A673 (cell line): ENCODE results near the gene PINLYP. TPM values are rescaled to one million over a fixed set of nuclear protein-coding genes. Genes with fewer than 3 reads are reported as not detected.

Experiments used
- BruUV-seq: library from RNA; stranded (reverse); fragments of 400-500 nt; replicated peaks from 2 replicates; lab custom pipeline; 2021; lab: Mats Ljungman, UMichigan
- CTCF ChIA-PET: fragments of 300-600 bp; sonication (Branson Sonifier 250); formaldehyde crosslinking; loops from one replicate; lab custom pipeline; 2022; ENCODE audit warnings: antibody characterized with exemption; lab: Charles Lee
- POLR2A ChIA-PET: fragments of 300-600 bp; sonication (Branson Sonifier 250); formaldehyde crosslinking; loops from one replicate; lab custom pipeline; 2022; ENCODE audit warnings: antibody characterized with exemption; ENCODE audit not compliant: low non-redundant PET; lab: Charles Lee
- DNase-seq: peaks from one replicate; pipeline ENCODE4 v3.0.0-alpha.2; 2015; ENCODE audit warnings: low spot score
- H3K27ac ChIP-seq: fragments of 200-600 bp; sonication (generic); 2 replicates; pipeline ENCODE4 v1.5.1; 2016; ENCODE audit warnings: mixed run types, low read depth, mild to moderate bottlenecking, mixed read lengths, antibody characterized with exemption, low read length; ENCODE audit not compliant: poor library complexity, severe bottlenecking
- H3K27me3 ChIP-seq: fragments of 200-600 bp; sonication (generic); replicated peaks from 2 replicates; pipeline ENCODE4 v1.6.1; 2017; ENCODE audit warnings: mixed run types, low read depth, mild to moderate bottlenecking, mixed read lengths, antibody characterized with exemption, low read length; ENCODE audit not compliant: insufficient read depth, poor library complexity
- H3K36me3 ChIP-seq: fragments of 200-600 bp; sonication (generic); 2 replicates; pipeline ENCODE4 v1.6.1; 2016; ENCODE audit warnings: mixed run types, mild to moderate bottlenecking, mixed read lengths, antibody characterized with exemption, low read length; ENCODE audit not compliant: insufficient read depth, poor library complexity, severe bottlenecking
- H3K4me1 ChIP-seq: fragments of 200-600 bp; sonication (generic); 2 replicates; pipeline ENCODE4 v1.6.1; 2017; ENCODE audit warnings: mixed run types, mild to moderate bottlenecking, mixed read lengths, antibody characterized with exemption, low read length; ENCODE audit not compliant: insufficient read depth, poor library complexity, severe bottlenecking
- H3K4me3 ChIP-seq: fragments of 200-600 bp; sonication (generic); 2 replicates; pipeline ENCODE4 v1.5.1; 2016; ENCODE audit warnings: low read depth, mixed run types, mild to moderate bottlenecking, mixed read lengths, low read length; ENCODE audit not compliant: poor library complexity, severe bottlenecking
- H3K9me3 ChIP-seq: fragments of 200-600 bp; sonication (generic); 2 replicates; pipeline ENCODE4 v1.6.1; 2016; ENCODE audit warnings: mixed run types, low read depth, mild to moderate bottlenecking, mixed read lengths, antibody characterized with exemption, low read length; ENCODE audit not compliant: poor library complexity, severe bottlenecking
- CTCF ChIP-seq: fragments of 300-800, 200-600 bp; sonication (generic); conservative IDR thresholded peaks from 2 replicates; pipeline ENCODE4 v1.5.1; 2017; ENCODE audit warnings: low read depth, mild to moderate bottlenecking, antibody characterized with exemption, low read length, moderate library complexity, mixed read lengths
- EZH2 ChIP-seq: fragments of 200-600 bp; sonication (generic); IDR thresholded peaks from 2 replicates; pipeline ENCODE4 v1.6.1; 2017; ENCODE audit warnings: borderline replicate concordance, low read depth, mild to moderate bottlenecking, mixed read lengths, antibody characterized with exemption, low read length; ENCODE audit not compliant: poor library complexity, severe bottlenecking
- intact Hi-C: fragments of 100-400 bp; cut with micrococcal nuclease; formaldehyde crosslinking; loops from one replicate; pipeline ENCODE4 v1.10.0; 2022; ENCODE audit not compliant: unreplicated experiment
- total RNA-seq: library from RNA; stranded (reverse); gene quantifications from 2 replicates; pipeline ENCODE4 v1.2.3, GENCODE V29; 2021

Gene PINLYP
- total RNA-seq, 1 experiment from 2014 or later, result 14.3 TPM

GRCh38 chr19:43552616-43553015 lies 23.0 kb upstream of the PINLYP start:
- Histone ChIP-seq H3K36me3 (peaks cover 35% of the 10 kb centered on the region), H3K4me1 (peaks cover 26% of the 10 kb centered on the region), H3K27ac (peak overlapping the region; percentile 70), H3K9me3 (no peaks in the 10 kb centered on the region), H3K27me3 (no peaks in the 10 kb centered on the region), H3K4me3 (no peak overlapping the region)
- POLR2A ChIA-PET, result no interaction called here
- CTCF ChIA-PET, result no interaction called here
- no peak for DNase-seq
- BruUV-seq, result no TSS peak
- no peak for TF ChIP-seq CTCF
- TF ChIP-seq EZH2, result no peak
- intact Hi-C loops, result no loop called here

DNA sequence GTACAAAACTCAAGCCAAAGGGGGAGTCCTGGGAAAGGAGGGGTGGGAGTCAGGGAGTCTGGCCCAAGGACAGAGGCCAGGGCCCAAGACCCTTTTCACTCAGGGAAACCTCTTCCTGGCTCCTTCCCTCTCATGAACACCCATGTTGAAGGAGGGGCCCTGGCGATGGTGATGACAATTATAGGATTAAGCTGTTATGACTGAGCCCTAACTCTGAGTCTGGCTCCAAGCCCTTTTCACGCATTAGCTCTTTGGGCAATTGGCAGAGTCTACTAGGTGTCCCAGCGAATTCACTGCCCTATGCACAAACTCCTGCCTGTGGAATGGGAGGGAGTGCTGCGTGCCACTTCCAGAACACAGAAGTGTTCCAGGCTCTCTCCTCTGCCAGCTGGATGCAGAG lies 21.9 kb upstream of the PINLYP start:
- no peaks in the 10 kb centered on the region for H3K27me3 ChIP-seq
- H3K4me3 ChIP-seq, result no peak overlapping the region
- intact Hi-C loops, result no loop called here
- BruUV-seq, result no TSS peak
- H3K36me3 ChIP-seq, result peaks cover 41% of the 10 kb centered on the region
- CTCF ChIA-PET, result interaction anchor here (0.6 to 1.0 kb wide), 4 partner anchors 17 to 1135 kb away, joined by 3 to 6 read pairs (median 4); no protein-coding TSS in a partner anchor
- no peaks in the 10 kb centered on the region for H3K9me3 ChIP-seq
- TF ChIP-seq CTCF, result no peak
- TF ChIP-seq EZH2, result no peak
- H3K4me1 ChIP-seq, result peaks cover 26% of the 10 kb centered on the region
- POLR2A ChIA-PET, result no interaction called here
- peak; percentile 82 for DNase-seq
- H3K27ac ChIP-seq, result peak overlapping the region; percentile 70

DNA sequence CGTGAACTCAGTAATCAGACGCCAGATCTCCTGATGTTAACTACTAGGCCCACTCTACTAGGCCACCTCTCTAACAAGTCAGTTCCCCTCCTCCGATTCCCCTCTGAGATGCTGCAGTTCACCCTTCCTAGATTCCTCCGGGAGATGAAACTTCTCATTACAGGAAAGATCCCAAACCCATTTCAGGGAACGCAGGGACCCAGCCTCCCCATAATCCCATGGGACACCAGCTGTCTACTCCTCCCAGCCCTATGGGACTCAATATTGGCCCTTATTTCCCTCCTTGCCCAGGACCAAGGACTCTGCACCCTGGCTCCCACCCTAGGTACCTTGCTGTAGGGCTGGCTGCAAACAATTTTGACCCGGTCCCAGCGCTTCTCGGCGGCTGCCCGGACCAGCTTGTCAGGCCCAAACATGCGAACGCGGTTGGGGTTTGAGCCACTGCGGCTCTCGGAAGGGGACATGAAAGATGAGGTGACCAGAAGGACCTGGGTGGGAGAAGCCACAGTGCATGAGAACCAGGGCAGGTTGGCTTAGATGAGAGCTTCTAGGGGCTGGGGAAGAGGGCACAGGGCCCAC lies 21.2 kb upstream of the PINLYP start:
- no peaks in the 10 kb centered on the region for H3K9me3 ChIP-seq
- intact Hi-C loops, result no loop called here
- POLR2A ChIA-PET, result no interaction called here
- no TSS peak for BruUV-seq
- no peak for DNase-seq
- no peak for TF ChIP-seq EZH2
- TF ChIP-seq CTCF, result no peak
- no peak overlapping the region for H3K4me3 ChIP-seq
- H3K36me3 ChIP-seq, result peaks cover 41% of the 10 kb centered on the region
- peak overlapping the region; percentile 70 for H3K27ac ChIP-seq
- H3K4me1 ChIP-seq, result peaks cover 26% of the 10 kb centered on the region
- CTCF ChIA-PET, result interaction anchor here (0.6 to 2.1 kb wide), 9 partner anchors 9 to 1135 kb away, joined by 3 to 25 read pairs (median 4); no protein-coding TSS in a partner anchor
- H3K27me3 ChIP-seq, result no peaks in the 10 kb centered on the region
